ENCODE data around the gene NCOA7. TPM values are rescaled to one million over a fixed set of nuclear protein-coding genes. Genes with fewer than 3 reads are reported as not detected.
"Not testable (repeated sequence)": the region's sequence is repeated elsewhere in the genome, so short reads cannot be mapped to it uniquely, and the experiment has no call there.

The NCOA7 gene
- total and polyA plus RNA-seq, 8 donors = 1.2 to 131 (median 21.8) TPM

DNA sequence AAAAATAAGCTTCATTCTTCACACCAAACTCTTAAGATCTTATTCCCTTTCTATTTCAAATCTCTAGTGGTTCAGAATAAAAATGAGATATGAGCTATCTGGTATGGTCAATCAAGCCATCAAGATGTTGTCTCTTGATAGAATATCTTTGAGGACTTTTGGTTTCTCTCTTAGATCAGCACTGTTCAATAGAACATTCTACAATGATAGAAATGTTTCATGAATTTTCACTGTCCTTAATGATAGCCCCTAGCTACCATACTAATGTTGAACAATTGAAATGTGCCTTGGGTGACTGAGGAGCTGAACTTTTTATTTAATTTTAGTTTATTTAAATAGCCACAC, 141.7 kb downstream of the NCOA7 start:
- H3K36me3 ChIP-seq = peaks cover 12 to 43% (median 39%) of the 10 kb centered on the region in 4 donors
- DNase-seq = no peak
- H3K4me3 ChIP-seq = no peak overlapping the region
- TF ChIP-seq POLR2A (IDR thresholded peaks at IDR 0.05) (no peak), EP300 (IDR thresholded peaks at IDR 0.05) (no peak), POLR2AphosphoS5 (IDR thresholded peaks at IDR 0.05) (no peak)
- TF ChIP-seq, protein P1, sequence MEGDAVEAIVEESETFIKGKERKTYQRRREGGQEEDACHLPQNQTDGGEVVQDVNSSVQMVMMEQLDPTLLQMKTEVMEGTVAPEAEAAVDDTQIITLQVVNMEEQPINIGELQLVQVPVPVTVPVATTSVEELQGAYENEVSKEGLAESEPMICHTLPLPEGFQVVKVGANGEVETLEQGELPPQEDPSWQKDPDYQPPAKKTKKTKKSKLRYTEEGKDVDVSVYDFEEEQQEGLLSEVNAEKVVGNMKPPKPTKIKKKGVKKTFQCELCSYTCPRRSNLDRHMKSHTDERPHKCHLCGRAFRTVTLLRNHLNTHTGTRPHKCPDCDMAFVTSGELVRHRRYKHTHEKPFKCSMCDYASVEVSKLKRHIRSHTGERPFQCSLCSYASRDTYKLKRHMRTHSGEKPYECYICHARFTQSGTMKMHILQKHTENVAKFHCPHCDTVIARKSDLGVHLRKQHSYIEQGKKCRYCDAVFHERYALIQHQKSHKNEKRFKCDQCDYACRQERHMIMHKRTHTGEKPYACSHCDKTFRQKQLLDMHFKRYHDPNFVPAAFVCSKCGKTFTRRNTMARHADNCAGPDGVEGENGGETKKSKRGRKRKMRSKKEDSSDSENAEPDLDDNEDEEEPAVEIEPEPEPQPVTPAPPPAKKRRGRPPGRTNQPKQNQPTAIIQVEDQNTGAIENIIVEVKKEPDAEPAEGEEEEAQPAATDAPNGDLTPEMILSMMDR (IDR thresholded peaks at IDR 0.05) = no peak
- intact Hi-C loops (cut with DNase I; ENCODE audit: low total_unique reads) = no loop called here
- H3K27me3 ChIP-seq = no peaks in the 10 kb centered on the region
- peaks cover 0 to 4% (median 0%) of the 10 kb centered on the region in 4 donors for H3K4me1 ChIP-seq
- no peak overlapping the region for H3K27ac ChIP-seq
- H3K9me3 ChIP-seq = no peaks in the 10 kb centered on the region

DNA sequence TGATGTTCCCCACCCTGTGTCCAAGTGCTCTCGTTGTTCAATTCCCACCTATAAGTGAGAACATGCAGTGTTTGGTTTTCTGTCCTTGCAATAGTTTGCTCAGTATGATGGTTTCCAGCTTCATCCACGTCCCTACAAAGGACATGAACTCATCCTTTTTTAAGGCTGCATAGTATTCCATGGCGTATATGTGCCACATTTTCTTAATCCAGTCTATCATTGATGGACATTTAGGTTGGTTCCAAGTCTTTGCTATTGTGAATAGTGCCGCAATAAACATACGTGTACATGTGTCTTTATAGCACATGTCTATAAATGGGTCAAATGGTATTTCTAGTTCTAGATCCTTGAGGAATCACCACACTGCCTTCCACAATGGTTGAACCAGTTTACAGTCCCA, 144.8 kb downstream of the NCOA7 start:
- H3K27ac ChIP-seq; H3K9me3 ChIP-seq; intact Hi-C loops (cut with DNase I; ENCODE audit: low total_unique reads); DNase-seq; H3K4me3 ChIP-seq; H3K27me3 ChIP-seq; H3K4me1 ChIP-seq: not testable (repeated sequence)
- H3K36me3 ChIP-seq = peaks cover 0 to 14% (median 13%) of the 10 kb centered on the region in 4 donors
- WGBS, 5 donors = 74 to 95% (median 88%) methylated on average over 5 of the region's 5 CpGs

DNA sequence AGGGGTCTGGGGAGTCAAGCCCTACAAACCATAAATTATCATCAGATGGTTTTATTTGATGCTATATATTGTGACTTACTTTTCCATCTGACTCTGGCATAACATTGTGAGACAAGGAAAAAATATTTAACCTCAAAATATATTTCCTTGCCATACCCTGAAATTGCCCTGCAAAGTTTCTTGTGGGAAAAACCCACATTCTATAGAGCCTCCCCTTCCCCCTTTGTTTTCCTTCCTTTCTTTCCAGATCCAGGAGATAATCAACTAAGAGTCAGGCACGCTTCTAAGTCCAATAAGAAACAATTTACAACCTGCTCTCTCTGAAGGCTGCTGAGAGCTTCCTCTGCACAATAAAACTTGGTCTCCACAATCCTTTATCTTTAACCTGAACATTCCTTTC, 148.3 kb downstream of the NCOA7 start:
- Histone ChIP-seq H3K4me1 (peaks cover 11 to 20% (median 14%) of the 10 kb centered on the region in 4 donors), H3K4me3 (no peak overlapping the region), H3K36me3 (no peaks in the 10 kb centered on the region), H3K27me3 (no peaks in the 10 kb centered on the region), H3K27ac (no peak overlapping the region), H3K9me3 (no peaks in the 10 kb centered on the region)
- intact Hi-C loops (cut with DNase I; ENCODE audit: low total_unique reads) = no loop called here
- DNase-seq = no peak
- 45 to 62% (median 56%) methylated on average over 1 of the region's 1 CpG for WGBS, 5 donors
- TF ChIP-seq, protein P1 (IDR thresholded peaks at IDR 0.05) = no peak
- TF ChIP-seq EP300 (IDR thresholded peaks at IDR 0.05) (no peak), POLR2AphosphoS5 (IDR thresholded peaks at IDR 0.05) (no peak), POLR2A (IDR thresholded peaks at IDR 0.05) (no peak)

DNA sequence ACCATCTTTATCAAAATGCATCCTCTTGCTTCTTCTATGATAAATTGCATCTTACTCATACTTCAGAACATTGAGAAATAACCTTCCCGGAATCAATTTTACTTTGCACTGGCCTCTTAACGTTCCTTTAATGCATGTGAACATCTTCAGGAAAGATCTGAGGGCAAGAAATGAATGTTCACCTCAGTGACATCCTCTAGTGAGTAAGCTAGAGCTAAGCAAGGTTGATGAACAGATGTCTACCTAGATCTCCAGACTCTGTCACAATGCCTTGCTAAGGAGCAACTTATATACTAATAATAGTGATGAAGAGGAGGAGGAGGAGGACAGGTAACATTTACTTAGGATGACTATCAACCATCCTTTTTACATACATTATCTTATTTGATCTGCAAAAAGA, 149.0 kb downstream of the NCOA7 start:
- WGBS, 5 donors = 83 to 94% (median 87%) methylated on average over 2 of the region's 2 CpGs
- Histone ChIP-seq H3K9me3 (no peaks in the 10 kb centered on the region), H3K4me3 (no peak overlapping the region), H3K36me3 (no peaks in the 10 kb centered on the region), H3K27ac (no peak overlapping the region), H3K4me1 (peaks cover 13 to 27% (median 19%) of the 10 kb centered on the region in 4 donors), H3K27me3 (no peaks in the 10 kb centered on the region)
- TF ChIP-seq, protein P1 (IDR thresholded peaks at IDR 0.05) = no peak
- DNase-seq = no peak
- intact Hi-C loops (cut with DNase I; ENCODE audit: low total_unique reads) = no loop called here

DNA sequence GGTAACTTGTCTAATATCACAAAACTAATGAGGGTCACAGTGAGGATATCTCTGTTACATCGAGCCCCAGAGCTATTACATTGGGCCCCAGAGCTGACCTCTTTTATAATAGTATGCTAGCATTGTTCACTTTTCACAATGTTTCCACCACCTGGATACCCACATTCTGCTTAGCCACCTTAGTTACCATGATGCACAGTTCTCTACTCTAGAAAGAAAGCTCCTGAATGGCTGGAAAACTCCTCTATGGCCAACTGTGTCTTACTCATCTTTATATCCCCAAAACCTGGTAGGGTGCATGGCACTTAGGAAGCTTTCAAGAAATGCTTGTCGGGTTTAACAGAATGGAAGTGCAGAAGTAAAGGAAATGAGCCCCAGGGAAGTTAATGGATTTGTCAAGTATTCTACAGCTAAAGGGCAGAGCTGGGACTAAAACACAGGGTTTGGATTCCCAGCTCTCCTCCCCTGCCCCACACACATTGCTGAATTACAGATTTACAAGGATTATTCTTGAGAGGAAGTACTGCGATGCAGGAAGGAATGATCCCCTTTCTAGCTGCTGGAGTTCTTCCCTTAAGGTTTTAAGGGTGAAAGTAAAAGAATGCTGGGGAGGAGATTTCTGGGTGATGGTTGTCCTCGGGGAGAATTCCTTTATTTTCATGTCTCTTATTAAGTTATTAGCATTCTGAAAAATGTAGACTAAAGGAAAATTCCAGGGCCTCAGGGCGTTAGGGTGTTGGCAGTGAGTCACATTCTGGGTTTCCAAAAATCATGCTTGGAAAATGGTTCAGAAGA, 149.7 kb downstream of the NCOA7 start:
- H3K27me3 ChIP-seq = no peaks in the 10 kb centered on the region
- 50 to 68% (median 58%) methylated on average over 5 of the region's 5 CpGs for WGBS, 5 donors
- H3K9me3 ChIP-seq = no peaks in the 10 kb centered on the region
- no peaks in the 10 kb centered on the region for H3K36me3 ChIP-seq
- intact Hi-C loops (cut with DNase I; ENCODE audit: low total_unique reads) = no loop called here
- no peak for DNase-seq
- no peak overlapping the region for H3K4me3 ChIP-seq
- peaks cover 19 to 34% (median 25%) of the 10 kb centered on the region in 4 donors for H3K4me1 ChIP-seq
- no peak overlapping the region for H3K27ac ChIP-seq
- no peak for TF ChIP-seq POLR2AphosphoS5 (IDR thresholded peaks at IDR 0.05)
- TF ChIP-seq, protein P1 (IDR thresholded peaks at IDR 0.05) = no peak
- no peak for TF ChIP-seq POLR2A (IDR thresholded peaks at IDR 0.05)
- TF ChIP-seq EP300 (IDR thresholded peaks at IDR 0.05) = no peak

Measured in stomach (tissue), 9 donors.